ENCODE results near the gene ZC3HAV1L.

DNA sequence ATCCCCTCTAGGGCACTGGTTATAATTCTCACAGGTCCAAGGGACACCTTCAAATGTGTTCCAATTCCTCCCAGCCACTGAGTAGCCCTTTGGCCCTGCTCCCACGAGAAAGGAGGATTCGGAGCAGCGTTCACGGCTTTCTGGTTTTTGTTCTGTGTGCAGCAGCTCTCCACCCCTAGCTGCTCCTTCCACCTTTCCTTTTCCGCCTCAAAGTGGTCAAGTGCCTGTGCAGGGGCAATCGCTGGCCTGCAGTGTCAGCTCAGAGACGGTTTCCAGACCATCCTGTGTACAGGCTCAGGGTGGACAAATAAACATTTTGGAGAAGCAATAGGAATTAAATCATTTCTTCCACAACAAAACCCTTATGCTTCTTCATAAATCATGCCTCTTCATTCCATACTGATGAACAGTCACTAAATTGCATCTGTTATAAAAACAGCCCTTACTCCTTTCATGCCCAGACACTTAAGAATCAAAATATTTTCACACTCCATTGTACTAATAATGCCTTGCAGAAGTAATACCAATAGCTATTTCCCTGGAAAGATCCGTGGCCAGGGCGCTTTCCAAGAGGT is 55.8 kb downstream of the ZC3HAV1L start:
- TF ChIP-seq, protein P1, sequence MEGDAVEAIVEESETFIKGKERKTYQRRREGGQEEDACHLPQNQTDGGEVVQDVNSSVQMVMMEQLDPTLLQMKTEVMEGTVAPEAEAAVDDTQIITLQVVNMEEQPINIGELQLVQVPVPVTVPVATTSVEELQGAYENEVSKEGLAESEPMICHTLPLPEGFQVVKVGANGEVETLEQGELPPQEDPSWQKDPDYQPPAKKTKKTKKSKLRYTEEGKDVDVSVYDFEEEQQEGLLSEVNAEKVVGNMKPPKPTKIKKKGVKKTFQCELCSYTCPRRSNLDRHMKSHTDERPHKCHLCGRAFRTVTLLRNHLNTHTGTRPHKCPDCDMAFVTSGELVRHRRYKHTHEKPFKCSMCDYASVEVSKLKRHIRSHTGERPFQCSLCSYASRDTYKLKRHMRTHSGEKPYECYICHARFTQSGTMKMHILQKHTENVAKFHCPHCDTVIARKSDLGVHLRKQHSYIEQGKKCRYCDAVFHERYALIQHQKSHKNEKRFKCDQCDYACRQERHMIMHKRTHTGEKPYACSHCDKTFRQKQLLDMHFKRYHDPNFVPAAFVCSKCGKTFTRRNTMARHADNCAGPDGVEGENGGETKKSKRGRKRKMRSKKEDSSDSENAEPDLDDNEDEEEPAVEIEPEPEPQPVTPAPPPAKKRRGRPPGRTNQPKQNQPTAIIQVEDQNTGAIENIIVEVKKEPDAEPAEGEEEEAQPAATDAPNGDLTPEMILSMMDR (IDR thresholded peaks at IDR 0.05) = no peak
- no peak for TF ChIP-seq POLR2AphosphoS5 (IDR thresholded peaks at IDR 0.05)

All from breast epithelium (tissue), 3 donors.